ENCODE results near the gene IFT122.
"Not testable (repeated sequence)": the region's sequence is repeated elsewhere in the genome, so short reads cannot be mapped to it uniquely, and the experiment has no call there.

The IFT122 gene

GRCh38 chr3:129524081-129524480 lies 84.1 kb downstream of the IFT122 start:
- no peak for DNase-seq

DNA sequence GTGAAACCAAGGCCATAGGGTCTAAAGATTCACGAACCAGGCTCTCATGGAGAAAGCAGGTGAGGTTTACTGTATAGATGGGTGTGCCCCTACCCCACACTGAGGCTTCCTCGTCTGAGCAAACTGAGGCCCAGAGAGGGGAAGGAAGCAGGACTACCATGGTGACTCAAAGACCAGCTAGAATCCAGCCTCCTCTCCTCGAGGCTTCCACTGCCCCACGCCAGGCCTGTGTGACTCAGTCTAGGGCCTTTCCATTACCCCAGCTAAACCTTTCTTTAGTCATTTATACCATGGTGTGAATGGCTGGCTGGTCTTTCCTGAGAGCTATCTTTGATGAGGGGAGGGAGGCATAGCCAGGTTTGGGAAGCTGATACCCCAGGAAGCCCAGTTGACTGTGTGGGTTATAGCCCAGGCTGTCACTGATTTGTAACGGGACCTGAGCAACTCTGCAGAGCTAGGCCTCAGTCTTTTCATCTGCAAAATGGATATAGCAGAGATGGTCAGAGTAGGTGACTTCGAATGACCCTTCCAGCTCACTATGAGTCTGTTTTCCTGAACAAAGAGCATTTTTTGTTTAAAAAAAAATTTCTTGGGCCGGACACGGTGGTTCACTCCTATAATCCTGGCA lies 85.4 kb downstream of the IFT122 start:
- peak; percentile 95 for DNase-seq

DNA sequence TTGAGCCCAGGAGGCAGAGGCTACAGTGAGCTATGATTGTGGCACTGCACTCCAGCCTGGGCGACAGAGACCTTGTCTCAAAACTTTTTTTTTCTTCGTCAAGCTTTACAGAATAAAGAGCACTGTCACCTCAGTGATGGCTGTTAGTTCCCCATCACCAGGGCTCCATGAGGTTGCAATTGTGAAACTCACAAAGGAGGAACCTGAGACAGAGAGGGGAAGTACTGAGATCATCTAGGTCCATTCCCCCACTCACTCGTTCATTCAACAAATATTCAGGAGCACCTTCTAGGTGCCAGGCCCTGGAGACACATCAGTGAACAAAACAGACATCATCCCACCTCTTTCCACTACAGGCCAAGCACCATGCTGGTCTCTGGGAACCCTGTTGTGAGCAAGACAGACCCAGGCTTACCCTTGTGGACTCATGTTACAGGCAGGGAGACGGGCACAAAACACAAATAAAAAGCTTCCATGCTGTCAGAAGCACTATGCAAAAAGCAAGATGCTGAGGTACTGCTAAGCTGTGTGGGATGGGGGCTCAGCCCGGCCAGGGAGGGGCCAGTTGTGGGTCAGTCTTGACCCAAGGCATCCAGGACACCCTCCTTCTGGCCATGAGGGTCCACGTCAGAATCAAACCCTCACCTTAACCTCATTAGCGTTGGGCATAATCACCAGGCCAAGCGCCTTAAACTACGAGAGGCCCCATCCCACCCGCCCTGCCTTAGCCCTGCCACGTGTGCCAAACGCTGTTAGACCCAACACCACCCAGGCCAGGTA lies 86.3 kb downstream of the IFT122 start:
- DNase-seq, result peak; percentile 94

DNA sequence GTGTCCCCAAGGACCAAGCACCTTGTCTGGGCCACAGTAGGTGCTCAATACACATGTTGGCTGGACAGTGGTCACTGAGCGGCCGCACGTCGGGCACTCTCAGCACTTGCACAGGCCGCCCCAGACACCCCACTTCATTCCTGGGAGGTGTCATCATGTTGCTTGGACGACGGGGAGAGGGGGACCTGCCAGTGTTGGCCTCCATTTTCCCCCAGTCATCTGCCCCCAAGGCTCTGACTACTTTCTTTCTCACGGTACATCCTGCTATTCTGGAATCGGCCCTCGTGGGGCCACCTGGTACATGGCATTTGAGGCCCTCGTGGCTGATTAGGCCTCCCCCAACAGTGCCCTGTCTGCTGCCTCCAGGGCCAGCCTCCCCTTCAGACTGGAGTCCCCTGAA lies 87.2 kb downstream of the IFT122 start:
- no peak for DNase-seq

DNA sequence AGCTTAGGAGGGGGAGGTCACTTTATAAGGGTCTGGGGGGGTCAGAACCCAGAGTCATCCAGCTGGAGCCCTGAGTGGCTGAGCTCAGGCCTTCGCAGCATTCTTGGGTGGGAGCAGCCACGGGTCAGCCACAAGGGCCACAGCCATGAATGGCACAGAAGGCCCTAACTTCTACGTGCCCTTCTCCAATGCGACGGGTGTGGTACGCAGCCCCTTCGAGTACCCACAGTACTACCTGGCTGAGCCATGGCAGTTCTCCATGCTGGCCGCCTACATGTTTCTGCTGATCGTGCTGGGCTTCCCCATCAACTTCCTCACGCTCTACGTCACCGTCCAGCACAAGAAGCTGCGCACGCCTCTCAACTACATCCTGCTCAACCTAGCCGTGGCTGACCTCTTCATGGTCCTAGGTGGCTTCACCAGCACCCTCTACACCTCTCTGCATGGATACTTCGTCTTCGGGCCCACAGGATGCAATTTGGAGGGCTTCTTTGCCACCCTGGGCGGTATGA lies 88.6 kb downstream of the IFT122 start, which contains the start of gene RHO:
RHO (plus strand) TSS at position 51 of the 512 bp plus-strand sequence; CDS start at position 146, 95 bp downstream.
- DNase-seq, result peak; percentile 50

DNA sequence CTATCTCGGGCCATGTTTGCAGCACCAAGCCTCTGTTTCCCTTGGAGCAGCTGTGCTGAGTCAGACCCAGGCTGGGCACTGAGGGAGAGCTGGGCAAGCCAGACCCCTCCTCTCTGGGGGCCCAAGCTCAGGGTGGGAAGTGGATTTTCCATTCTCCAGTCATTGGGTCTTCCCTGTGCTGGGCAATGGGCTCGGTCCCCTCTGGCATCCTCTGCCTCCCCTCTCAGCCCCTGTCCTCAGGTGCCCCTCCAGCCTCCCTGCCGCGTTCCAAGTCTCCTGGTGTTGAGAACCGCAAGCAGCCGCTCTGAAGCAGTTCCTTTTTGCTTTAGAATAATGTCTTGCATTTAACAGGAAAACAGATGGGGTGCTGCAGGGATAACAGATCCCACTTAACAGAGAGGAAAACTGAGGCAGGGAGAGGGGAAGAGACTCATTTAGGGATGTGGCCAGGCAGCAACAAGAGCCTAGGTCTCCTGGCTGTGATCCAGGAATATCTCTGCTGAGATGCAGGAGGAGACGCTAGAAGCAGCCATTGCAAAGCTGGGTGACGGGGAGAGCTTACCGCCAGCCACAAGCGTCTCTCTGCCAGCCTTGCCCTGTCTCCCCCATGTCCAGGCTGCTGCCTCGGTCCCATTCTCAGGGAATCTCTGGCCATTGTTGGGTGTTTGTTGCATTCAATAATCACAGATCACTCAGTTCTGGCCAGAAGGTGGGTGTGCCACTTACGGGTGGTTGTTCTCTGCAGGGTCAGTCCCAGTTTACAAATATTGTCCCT lies 89.6 kb downstream of the IFT122 start:
- no peak for DNase-seq

DNA sequence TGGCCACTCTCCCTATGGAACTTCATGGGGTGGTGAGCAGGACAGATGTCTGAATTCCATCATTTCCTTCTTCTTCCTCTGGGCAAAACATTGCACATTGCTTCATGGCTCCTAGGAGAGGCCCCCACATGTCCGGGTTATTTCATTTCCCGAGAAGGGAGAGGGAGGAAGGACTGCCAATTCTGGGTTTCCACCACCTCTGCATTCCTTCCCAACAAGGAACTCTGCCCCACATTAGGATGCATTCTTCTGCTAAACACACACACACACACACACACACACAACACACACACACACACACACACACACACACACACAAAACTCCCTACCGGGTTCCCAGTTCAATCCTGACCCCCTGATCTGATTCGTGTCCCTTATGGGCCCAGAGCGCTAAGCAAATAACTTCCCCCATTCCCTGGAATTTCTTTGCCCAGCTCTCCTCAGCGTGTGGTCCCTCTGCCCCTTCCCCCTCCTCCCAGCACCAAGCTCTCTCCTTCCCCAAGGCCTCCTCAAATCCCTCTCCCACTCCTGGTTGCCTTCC lies 90.3 kb downstream of the IFT122 start:
- peak; percentile 37 for DNase-seq

GRCh38 chr3:129530821-129531220 lies 90.8 kb downstream of the IFT122 start:
- no peak for DNase-seq

GRCh38 chr3:129531699-129532098 lies 91.7 kb downstream of the IFT122 start:
- DNase-seq, result no peak

DNA sequence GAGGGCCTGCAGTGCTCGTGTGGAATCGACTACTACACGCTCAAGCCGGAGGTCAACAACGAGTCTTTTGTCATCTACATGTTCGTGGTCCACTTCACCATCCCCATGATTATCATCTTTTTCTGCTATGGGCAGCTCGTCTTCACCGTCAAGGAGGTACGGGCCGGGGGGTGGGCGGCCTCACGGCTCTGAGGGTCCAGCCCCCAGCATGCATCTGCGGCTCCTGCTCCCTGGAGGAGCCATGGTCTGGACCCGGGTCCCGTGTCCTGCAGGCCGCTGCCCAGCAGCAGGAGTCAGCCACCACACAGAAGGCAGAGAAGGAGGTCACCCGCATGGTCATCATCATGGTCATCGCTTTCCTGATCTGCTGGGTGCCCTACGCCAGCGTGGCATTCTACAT lies 92.2 kb downstream of the IFT122 start:
- no peak for DNase-seq

- DNase-seq, result no peak
Observed at GRCh38 chr3:129533406-129533805, 93.4 kb downstream of the IFT122 start.

DNA sequence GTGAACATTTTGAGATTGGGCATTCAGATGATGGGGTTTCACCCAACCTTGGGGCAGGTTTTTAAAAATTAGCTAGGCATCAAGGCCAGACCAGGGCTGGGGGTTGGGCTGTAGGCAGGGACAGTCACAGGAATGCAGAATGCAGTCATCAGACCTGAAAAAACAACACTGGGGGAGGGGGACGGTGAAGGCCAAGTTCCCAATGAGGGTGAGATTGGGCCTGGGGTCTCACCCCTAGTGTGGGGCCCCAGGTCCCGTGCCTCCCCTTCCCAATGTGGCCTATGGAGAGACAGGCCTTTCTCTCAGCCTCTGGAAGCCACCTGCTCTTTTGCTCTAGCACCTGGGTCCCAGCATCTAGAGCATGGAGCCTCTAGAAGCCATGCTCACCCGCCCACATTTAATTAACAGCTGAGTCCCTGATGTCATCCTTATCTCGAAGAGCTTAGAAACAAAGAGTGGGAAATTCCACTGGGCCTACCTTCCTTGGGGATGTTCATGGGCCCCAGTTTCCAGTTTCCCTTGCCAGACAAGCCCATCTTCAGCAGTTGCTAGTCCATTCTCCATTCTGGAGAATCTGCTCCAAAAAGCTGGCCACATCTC lies 94.5 kb downstream of the IFT122 start:
- peak; percentile 35 for DNase-seq

GRCh38 chr3:129535075-129535474 lies 95.1 kb downstream of the IFT122 start:
- DNase-seq, result no peak

DNA sequence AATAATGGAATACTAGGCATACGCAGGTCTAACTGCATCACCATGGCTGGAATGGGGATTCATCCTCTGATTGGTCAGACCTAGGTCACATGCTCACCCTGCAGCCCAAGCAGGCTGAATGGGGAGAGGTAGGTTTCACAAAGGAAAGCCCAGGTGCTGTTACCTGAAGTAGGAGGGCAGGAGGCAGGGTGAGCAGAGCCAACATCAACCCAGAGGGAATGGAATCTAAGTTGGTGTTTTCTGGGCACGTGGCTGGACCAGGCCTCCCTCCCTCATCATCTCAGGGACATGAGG lies 96.3 kb downstream of the IFT122 start:
- no peak for DNase-seq

GRCh38 chr3:129536804-129537203 lies 96.8 kb downstream of the IFT122 start:
- no peak for DNase-seq

DNA sequence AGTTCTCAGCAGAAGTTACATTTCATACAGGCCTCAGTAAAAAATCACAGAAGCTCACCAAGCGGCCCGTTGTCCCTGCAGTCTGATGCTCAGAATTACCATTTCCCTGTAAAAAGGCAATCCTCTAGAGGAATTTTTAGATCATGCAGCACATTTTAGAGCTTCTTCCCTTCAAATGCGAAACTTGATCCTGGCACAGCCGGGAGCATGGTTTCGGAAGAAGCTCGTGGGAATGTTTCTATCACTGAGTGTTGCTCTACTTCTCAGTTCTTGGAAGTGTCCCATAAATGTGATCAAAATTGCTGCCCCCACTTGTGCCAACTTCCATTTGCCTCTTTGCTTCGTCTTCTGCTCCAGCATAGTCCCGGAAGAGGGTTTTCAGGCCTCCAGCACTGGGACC lies 99.2 kb downstream of the IFT122 start:
- no peak for DNase-seq

- DNase-seq, result no peak
Observed at GRCh38 chr3:129540776-129541516, 100.9 kb downstream of the IFT122 start.

DNA sequence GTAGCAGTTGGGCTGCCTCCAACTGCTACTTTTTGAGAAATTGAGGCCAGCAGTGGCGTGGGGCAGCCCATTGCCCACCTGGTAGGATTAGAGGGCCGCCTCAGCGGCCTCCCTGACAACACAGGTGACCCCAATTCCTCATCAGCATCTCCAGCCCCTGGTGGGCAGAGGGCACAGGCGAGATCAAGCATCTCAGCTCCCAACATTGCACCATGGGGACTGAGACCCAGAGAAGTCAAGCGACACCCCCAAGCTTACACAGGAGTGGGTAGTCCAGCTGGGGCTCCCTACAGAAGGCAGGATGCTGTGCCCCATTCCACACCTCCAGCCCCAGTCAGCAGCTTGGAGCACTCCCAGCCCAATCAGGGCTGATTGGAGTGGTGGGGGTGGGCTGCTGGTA lies 102.7 kb downstream of the IFT122 start:
- DNase-seq, result no peak

DNA sequence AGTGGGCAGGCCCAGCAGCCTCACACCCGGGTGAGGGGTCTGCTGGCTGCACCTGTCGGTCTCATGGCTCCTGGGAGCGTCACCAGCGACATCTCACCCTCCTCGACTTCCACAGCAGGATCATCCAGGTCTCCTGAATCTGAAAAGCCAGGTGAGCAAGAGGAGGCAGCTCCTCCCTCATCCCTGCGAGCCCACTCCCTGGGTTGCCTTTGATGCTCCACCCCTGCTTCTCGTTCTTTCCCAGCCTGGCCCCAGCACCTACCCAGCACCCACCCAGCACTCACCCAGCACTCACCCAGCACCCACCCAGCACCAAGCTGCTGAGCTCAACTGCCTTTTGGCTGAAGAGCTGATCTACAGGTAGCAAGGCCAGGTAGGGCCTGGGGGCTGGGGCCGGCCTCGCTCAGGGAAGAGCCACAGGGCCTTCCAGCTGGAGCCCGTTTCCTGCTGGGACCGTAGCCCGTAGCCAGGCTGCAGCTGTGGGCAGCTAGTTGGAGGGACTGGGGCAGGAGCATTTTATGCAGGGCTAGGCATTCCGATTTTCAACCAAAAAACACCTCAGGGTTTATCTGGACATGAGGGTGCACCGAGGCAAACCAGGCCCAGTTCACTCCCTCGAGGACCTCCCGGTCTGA lies 103.2 kb downstream of the IFT122 start, which contains the start of gene H1-8:
H1-8 (plus strand) TSS at position 20 of the 635 bp plus-strand sequence; CDS start at position 64, 44 bp downstream.
- no peak for DNase-seq

GRCh38 chr3:129543999-129544398 lies 104.0 kb downstream of the IFT122 start:
- DNase-seq, result no peak

DNA sequence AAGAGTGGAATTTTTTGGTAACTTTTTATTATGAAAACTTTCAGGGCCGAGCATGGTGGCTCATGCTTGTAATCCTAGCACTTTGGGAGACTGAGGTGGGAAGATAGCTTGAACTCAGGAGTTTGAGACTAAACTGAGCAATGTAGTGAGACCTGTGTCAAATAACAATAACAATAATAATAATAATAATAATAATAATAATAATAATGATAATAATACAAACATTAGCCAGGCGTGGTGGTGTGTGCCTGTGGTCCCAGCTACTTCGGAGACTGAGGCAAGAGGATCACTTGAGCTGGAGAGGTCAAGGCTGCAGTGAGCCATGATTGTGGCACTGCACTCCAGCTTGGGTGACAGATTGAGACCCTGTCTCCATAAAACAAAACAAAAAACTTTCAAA lies 105.9 kb downstream of the IFT122 start:
- DNase-seq, result not testable (repeated sequence)

- DNase-seq, result no peak
Observed at GRCh38 chr3:129547241-129547640, 107.2 kb downstream of the IFT122 start.
